Measurements from ENCODE around the gene XCR1. TPM values are rescaled to one million over a fixed set of nuclear protein-coding genes. Genes with fewer than 3 reads are reported as not detected.

Gene XCR1, protein sequence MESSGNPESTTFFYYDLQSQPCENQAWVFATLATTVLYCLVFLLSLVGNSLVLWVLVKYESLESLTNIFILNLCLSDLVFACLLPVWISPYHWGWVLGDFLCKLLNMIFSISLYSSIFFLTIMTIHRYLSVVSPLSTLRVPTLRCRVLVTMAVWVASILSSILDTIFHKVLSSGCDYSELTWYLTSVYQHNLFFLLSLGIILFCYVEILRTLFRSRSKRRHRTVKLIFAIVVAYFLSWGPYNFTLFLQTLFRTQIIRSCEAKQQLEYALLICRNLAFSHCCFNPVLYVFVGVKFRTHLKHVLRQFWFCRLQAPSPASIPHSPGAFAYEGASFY
- total RNA-seq (under 1 TPM in 4 of 10 donors, not detected in 6; 0.05 to 0.72 (median 0.09) TPM), polyA plus RNA-seq (under 1 TPM in 1 of 2 donors, not detected in 1; 0.01 TPM)
- long read RNA-seq, donor 1, result 0 reads
- long read RNA-seq, donor 2, result 0 reads
- long read RNA-seq, donor 3, result 0 reads

DNA sequence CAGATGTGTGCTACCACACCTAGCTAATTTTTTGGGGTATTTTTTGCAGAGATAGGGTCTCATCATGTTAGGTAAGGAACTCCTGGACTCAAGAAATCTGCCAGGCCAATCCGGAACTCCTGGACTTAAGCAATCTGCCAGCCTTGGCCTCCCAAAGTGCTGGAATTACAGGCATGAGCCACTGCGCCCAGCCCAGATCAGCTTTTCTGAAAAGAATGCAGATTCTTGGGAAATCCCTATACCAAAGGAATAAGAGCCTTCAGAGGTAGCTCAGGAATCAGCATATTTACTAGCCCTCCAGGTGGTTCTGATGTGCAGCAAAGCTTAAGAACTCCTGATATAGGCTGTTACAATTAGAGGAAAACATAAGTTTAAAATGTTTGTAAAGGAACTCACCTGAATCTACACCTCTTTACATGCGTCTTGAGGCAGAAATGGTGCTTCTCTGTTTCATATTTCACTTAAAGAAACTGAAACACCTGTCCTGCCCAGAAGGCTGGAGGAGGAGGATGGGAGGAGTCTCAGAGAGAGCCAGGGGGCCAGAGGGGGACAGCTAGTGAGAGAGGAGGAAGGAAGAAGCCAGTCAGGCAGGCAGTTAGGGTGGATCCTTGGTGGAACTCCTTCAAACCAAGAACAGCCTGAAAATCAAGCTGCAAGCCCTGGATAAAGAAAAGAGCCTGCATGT, at the start of gene XCR1:
TSS of gene XCR1 (minus strand) at position 463 of the 685 bp plus-strand sequence. CDS start 5,536 bp downstream, outside the sequence.
- no peak within 1 kb of the TSS for H3K27ac ChIP-seq
- H3K9me3 ChIP-seq, result peaks cover 0 to 34% (median 11%) of the 10 kb centered on the region in 11 donors
- no peak for DNase-seq
- intact Hi-C loops (cut with DNase I), result no loop called here
- TF ChIP-seq CTCF (IDR thresholded peaks at IDR 0.05), result no peak
- peaks cover 0 to 3% (median 0%) of the 10 kb centered on the region in 9 donors for H3K4me1 ChIP-seq
- H3K27me3 ChIP-seq, result no peaks in the 10 kb centered on the region
- H3K4me3 ChIP-seq, result no peak within 1 kb of the TSS
- WGBS, 2 donors, result 92 to 95% methylated on average over 3 of the region's 3 CpGs
- H3K36me3 ChIP-seq, result no peaks in the 10 kb centered on the region
- no peak for ATAC-seq

DNA sequence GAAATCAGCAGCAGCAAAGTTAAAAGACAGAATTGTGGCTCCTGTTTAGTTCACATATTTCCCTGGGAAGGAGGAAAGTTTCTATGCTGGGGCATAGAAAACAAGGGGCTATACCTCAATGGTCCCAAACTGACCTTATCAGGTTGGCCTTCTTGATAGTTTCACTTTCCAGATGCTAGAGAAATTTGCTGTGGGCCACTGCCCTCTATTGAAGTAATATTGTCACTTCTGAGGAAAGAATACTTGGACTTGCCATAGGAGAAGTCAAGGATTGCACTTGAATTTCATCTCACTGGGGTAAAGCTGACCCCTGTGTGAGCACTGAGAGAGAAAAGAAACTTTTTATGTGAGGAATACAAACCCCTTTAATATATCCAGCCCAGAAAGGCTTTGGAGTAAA, 49.3 kb upstream of the XCR1 start:
- no peaks in the 10 kb centered on the region for H3K27me3 ChIP-seq
- peak in 6 of 9 donors; percentile 20 to 38 (median 32) for TF ChIP-seq CTCF (IDR thresholded peaks at IDR 0.05)
- peaks cover 0 to 12% (median 0%) of the 10 kb centered on the region in 9 donors for H3K4me1 ChIP-seq
- no peak overlapping the region for H3K27ac ChIP-seq
- H3K36me3 ChIP-seq, result no peaks in the 10 kb centered on the region
- ATAC-seq, result no peak
- H3K9me3 ChIP-seq, result peaks cover 0 to 7% (median 0%) of the 10 kb centered on the region in 11 donors
- H3K4me3 ChIP-seq, result no peak overlapping the region
- intact Hi-C loops (cut with DNase I), result loop anchor here in 8 of 10 donors (1.0 to 10.0 kb wide), 6 partner anchors 34 to 314 kb away; partner anchors contain the start of gene LZTFL1 (in 2 of the 8)
- DNase-seq, result no peak

- H3K27me3 ChIP-seq, result no peaks in the 10 kb centered on the region
- H3K4me1 ChIP-seq, result peaks cover 0 to 13% (median 0%) of the 10 kb centered on the region in 9 donors
- peaks cover 0 to 7% (median 0%) of the 10 kb centered on the region in 11 donors for H3K9me3 ChIP-seq
- H3K4me3 ChIP-seq, result no peak overlapping the region
- intact Hi-C loops (cut with DNase I), result loop anchor here in 6 of 10 donors (5.0 to 10.0 kb wide), 4 partner anchors 139 to 314 kb away; partner anchors contain the start of gene LZTFL1 (in 2 of the 6)
- H3K36me3 ChIP-seq, result no peaks in the 10 kb centered on the region
- no peak for ATAC-seq
- 81 to 87% methylated on average over 1 of the region's 1 CpG for WGBS, 2 donors
- H3K27ac ChIP-seq, result no peak overlapping the region
- no peak for TF ChIP-seq CTCF (IDR thresholded peaks at IDR 0.05)
- no peak for DNase-seq
Observed at GRCh38 chr3:46075816-46076215, 48.5 kb upstream of the XCR1 start.

DNA sequence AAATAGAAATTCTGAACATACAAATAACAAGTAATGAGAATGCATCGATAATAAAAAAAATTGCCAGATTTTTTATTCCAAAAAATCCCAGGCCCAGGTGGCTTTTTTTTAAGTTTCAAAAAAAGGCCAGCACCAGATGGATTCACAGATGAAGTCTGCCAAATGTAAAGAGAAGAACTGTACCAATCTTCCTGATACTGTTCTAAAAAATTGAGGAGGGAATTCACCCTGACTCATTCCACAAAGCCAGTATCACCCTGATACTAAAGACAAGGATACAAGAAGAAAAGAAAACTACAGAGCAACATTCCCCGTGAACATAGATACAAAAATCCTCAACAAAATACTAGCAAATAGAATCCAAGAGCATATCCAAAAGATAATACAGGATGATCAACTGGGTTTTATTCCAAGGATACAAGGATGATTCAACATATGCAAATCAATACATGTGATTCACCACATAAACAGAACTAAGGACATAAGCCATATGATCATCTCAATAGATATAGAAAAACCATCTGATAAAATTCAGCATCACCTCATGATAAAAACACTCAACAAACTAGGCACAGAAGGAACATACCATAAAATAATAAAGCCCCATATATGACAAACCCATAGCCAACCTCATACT, 44.1 kb upstream of the XCR1 start:
- 89 to 98% methylated on average over 2 of the region's 2 CpGs for WGBS, 2 donors
- H3K36me3 ChIP-seq, result no peaks in the 10 kb centered on the region
- no peak for ATAC-seq

More for the DNA sequence above, 44.1 kb upstream of the XCR1 start:
- intact Hi-C loops (cut with DNase I), result loop anchor here in 3 of 10 donors (10.0 kb wide), 2 partner anchors 227 to 307 kb away; partner anchors contain the start of gene LZTFL1 (in 2 of the 3)
- DNase-seq, result no peak
- peaks cover 0 to 11% (median 0%) of the 10 kb centered on the region in 7 donors for H3K27me3 ChIP-seq
- no peak for TF ChIP-seq CTCF (IDR thresholded peaks at IDR 0.05)
- no peak overlapping the region for H3K27ac ChIP-seq
- no peak overlapping the region for H3K4me3 ChIP-seq
- peaks cover 0 to 7% (median 0%) of the 10 kb centered on the region in 11 donors for H3K9me3 ChIP-seq
- peaks cover 0 to 24% (median 0%) of the 10 kb centered on the region in 9 donors for H3K4me1 ChIP-seq
